ENCODE results near the gene METTL2B.

- TF ChIP-seq, protein P1, sequence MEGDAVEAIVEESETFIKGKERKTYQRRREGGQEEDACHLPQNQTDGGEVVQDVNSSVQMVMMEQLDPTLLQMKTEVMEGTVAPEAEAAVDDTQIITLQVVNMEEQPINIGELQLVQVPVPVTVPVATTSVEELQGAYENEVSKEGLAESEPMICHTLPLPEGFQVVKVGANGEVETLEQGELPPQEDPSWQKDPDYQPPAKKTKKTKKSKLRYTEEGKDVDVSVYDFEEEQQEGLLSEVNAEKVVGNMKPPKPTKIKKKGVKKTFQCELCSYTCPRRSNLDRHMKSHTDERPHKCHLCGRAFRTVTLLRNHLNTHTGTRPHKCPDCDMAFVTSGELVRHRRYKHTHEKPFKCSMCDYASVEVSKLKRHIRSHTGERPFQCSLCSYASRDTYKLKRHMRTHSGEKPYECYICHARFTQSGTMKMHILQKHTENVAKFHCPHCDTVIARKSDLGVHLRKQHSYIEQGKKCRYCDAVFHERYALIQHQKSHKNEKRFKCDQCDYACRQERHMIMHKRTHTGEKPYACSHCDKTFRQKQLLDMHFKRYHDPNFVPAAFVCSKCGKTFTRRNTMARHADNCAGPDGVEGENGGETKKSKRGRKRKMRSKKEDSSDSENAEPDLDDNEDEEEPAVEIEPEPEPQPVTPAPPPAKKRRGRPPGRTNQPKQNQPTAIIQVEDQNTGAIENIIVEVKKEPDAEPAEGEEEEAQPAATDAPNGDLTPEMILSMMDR (IDR thresholded peaks at IDR 0.05; ENCODE audit: low read depth, low read length): no peak
- no peak for TF ChIP-seq POLR2A (IDR thresholded peaks at IDR 0.05; ENCODE audit: extremely low read depth, insufficient read length)
These were observed 24.0 kb upstream of the METTL2B start for GRCh38 chr7:128452552-128452951.

Measured in NB4 (cell line).